ENCODE data around the gene TENM3.

TENM3 gene

DNA sequence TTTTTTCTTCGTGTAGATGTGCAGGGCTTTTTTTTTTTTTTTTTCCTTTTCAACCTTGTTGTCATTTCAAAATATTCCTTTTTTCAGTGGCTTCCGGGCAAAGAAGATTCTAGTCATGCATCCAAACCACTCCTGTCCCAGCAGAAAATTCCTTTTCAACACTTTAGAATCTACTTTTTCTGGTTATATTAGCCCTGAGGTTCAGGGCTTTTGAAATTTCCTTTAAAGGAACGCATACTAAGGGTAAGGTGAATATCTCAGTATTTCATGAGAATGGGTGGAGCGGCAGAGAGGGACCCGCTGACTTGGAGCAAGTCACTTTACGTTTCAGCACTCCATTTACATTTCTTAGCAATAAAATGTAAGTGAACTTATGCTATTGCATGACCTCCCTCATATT, 15.6 kb upstream of the TENM3 start:
- H3K4me3 ChIP-seq (ENCODE audit: low read depth, low read length), result no peak overlapping the region
- TF ChIP-seq, protein P1, sequence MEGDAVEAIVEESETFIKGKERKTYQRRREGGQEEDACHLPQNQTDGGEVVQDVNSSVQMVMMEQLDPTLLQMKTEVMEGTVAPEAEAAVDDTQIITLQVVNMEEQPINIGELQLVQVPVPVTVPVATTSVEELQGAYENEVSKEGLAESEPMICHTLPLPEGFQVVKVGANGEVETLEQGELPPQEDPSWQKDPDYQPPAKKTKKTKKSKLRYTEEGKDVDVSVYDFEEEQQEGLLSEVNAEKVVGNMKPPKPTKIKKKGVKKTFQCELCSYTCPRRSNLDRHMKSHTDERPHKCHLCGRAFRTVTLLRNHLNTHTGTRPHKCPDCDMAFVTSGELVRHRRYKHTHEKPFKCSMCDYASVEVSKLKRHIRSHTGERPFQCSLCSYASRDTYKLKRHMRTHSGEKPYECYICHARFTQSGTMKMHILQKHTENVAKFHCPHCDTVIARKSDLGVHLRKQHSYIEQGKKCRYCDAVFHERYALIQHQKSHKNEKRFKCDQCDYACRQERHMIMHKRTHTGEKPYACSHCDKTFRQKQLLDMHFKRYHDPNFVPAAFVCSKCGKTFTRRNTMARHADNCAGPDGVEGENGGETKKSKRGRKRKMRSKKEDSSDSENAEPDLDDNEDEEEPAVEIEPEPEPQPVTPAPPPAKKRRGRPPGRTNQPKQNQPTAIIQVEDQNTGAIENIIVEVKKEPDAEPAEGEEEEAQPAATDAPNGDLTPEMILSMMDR (IDR thresholded peaks at IDR 0.05; ENCODE audit: low read depth, low read length), result no peak

DNA sequence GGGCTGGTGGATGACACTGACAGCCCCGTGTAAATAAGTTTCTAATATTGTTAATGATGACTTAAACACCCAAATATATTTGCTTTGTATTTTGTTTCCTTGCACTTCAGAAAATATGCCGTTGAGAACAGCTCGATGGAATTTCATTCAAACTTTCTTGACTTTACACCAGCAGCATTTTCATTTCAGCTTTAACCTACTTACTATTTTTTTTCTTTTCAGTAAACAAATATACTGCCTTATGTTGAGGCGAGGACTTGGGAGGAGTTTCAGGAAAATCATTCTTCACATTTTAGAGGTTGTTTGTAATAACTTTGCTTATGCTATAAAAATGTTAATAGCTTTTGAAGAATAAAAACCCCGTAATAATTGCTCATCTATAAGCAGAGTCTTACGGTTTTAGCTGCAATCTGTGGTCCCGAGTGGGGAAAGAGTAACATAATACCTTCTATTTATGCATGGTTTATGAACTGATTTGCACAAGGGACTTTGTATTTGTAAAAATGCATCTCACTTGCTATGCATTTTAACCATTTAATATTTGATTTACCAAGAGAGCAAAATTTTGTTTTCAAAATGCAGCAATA, 14.1 kb upstream of the TENM3 start:
- H3K4me3 ChIP-seq (ENCODE audit: low read depth, low read length), result no peak overlapping the region
- TF ChIP-seq, protein P1 (IDR thresholded peaks at IDR 0.05; ENCODE audit: low read depth, low read length), result no peak

DNA sequence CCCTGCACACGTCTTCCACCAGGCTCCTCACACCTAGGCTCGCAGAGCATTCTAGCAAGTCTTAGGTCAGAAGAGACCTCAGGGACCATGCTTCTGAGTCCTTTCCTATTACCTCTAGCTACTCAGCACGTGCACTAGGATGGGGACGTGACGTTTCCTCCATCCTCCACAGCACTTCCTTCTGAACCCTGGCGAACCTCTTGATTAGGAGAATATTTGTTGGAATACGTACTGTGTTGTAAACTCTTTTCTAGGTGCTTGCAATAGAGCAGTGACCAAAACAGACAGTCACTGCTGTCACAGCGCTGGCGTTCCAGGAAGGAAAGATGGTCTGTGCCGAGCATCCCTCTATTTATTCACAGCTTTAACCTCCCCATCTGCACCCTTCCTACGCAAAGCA, 12.9 kb upstream of the TENM3 start:
- H3K4me3 ChIP-seq (ENCODE audit: low read depth, low read length), result no peak overlapping the region
- TF ChIP-seq, protein P1 (IDR thresholded peaks at IDR 0.05; ENCODE audit: low read depth, low read length), result no peak

DNA sequence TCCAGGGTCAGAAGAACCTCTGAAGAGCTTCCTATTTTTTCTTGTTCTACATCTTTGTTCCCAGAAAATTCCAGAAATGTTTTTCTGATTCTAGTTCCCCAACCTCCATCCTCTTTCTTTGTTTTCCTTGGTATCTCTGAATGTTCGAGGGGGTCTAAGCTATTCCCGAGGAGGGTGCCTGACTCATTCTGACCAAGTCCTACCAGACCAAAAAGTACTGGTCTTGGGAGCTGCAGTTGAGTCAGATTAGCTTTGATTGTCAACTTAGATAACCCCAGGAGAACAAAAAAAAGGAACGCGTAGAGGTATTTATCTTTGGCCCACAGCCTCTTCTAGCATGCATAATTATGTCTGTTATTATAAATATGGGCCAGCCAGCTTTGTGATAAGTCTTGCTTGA, 12.1 kb upstream of the TENM3 start:
- H3K4me3 ChIP-seq (ENCODE audit: low read depth, low read length), result no peak overlapping the region
- TF ChIP-seq, protein P1 (IDR thresholded peaks at IDR 0.05; ENCODE audit: low read depth, low read length), result no peak

DNA sequence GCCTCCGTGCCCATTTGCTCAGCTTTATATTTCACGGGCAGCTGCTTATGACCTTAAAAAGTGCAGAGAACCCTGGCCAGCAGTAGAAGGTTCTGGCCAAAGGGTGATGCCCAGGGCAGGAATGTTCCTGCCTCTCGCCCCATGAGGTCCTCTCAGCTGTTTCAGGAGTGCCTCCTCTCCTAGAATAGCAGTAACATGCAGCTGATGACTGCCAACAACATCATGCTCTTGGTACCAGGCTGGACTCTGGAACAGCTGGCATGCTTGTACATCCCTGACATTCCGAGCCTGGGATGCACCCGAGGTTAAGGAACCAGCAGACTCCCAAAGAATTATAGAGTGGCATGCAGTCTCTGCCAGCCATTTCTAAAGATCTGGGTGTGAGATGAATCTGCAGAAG, 11.7 kb upstream of the TENM3 start:
- H3K4me3 ChIP-seq (ENCODE audit: low read depth, low read length), result no peak overlapping the region
- TF ChIP-seq, protein P1 (IDR thresholded peaks at IDR 0.05; ENCODE audit: low read depth, low read length), result no peak

DNA sequence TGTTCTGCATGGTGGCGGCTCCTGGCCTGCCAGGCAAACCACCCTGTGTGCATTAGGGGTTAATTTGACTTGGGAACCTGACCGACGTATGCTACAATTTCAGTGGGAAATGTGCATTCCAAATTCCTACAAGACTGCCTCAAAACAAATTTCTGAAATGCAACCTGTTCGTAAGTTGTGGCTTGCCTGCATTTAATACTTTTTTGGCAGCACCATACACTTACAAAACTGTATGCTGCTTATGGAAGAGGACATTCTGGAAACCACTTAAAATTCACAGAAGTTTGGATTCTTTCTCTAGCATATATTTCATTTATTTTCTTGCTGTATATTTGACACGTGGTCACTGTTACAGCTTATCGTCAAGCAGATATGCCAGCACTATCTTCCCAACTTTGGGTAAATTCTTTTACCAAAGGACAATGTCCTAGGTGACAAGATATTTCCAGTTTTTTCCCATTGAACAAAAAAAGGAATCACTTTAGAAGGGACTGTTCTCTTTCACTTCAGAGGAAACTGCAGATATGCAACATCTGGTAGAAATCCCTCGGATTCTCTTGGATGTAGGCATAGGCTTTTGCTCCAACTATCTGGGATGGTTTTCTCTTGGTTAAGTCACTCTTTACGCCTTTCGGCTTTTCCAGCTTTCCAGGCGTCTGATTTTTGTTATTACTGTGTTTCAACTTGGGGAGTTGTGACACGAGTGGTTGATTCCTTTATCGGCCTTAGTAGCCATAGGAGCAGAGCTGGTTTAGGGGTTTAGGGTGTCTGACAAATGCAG, 9.7 kb upstream of the TENM3 start:
- H3K4me3 ChIP-seq (ENCODE audit: low read depth, low read length), result no peak overlapping the region

More for the DNA sequence above, 9.7 kb upstream of the TENM3 start:
- TF ChIP-seq, protein P1 (IDR thresholded peaks at IDR 0.05; ENCODE audit: low read depth, low read length), result no peak
